Neural crest cell (in vitro differentiated cells): ENCODE data around the gene LSM14B. TPM values are rescaled to one million over a fixed set of nuclear protein-coding genes. Genes with fewer than 3 reads are reported as not detected.
A peak's percentile ranks its signal among the peaks of the same experiment; 100 is the strongest.

ENCODE experiments used
- DNase-seq: peaks from one replicate; pipeline ENCODE4 v3.0.0; 2021; ENCODE audit warnings: low read depth, mixed read lengths, low spot score
- H3K27ac Mint-ChIP-seq: one replicate; pipeline ENCODE4 v1.8.0; 2021; ENCODE audit warnings: mild to moderate bottlenecking, mixed read lengths; ENCODE audit not compliant: unreplicated experiment
- H3K27me3 Mint-ChIP-seq: 2 replicates; pipeline ENCODE4 v1.8.0; 2021; ENCODE audit warnings: low read depth, mild to moderate bottlenecking, mixed read lengths
- H3K36me3 Mint-ChIP-seq: 2 replicates; pipeline ENCODE4 v1.8.0; 2021; ENCODE audit warnings: low read depth, mild to moderate bottlenecking, mixed read lengths
- H3K4me1 Mint-ChIP-seq: 2 replicates; pipeline ENCODE4 v1.8.0; 2021; ENCODE audit warnings: mixed read lengths
- H3K4me3 Mint-ChIP-seq: one replicate; pipeline ENCODE4 v1.8.0; 2021; ENCODE audit warnings: mild to moderate bottlenecking, mixed read lengths
- H3K9me3 Mint-ChIP-seq: 2 replicates; pipeline ENCODE4 v1.8.0; 2021; ENCODE audit warnings: mixed read lengths
- CTCF ChIP-seq: fragments of 200-600 bp; sonication (generic); conservative IDR thresholded peaks from 2 replicates; pipeline ENCODE4 v1.5.0; 2021; ENCODE audit warnings: antibody characterized with exemption, mild to moderate bottlenecking
- total RNA-seq: library from RNA; stranded (reverse); gene quantifications from 2 replicates; pipeline ENCODE4 v1.2.1, GENCODE V29; 2021

Gene LSM14B
- total RNA-seq, 1 donor from 2014 or later: 97.1 TPM

- no peak for DNase-seq
- no peak overlapping the region for H3K4me3 Mint-ChIP-seq
- no peaks in the 10 kb centered on the region for H3K4me1 Mint-ChIP-seq
- H3K36me3 Mint-ChIP-seq: peaks cover 3% of the 10 kb centered on the region
- H3K9me3 Mint-ChIP-seq: no peaks in the 10 kb centered on the region
- TF ChIP-seq CTCF: no peak
- H3K27me3 Mint-ChIP-seq: no peaks in the 10 kb centered on the region
- H3K27ac Mint-ChIP-seq: no peak overlapping the region
These were observed 43.6 kb downstream of the LSM14B start for GRCh38 chr20:62165762-62166399.

DNA sequence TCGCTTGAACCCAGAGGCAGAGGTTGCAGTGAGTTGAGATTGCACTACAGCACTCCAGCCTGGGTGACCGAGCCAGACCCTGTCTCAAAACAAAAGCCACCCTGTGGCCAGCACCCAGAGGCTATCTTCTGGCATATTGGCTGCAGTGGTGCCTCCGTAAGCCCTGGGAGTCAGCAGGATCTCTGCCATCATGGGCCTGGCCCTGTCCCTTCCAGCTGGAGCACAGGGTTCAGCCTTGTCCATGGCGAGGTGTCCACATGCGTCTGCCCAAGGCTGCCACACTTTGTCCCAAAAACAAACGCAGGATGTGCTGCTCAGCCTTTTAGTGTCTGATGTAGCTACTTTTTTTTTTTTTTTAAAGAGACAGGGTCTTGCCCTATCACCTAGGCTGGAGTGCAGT, 45.2 kb downstream of the LSM14B start:
- H3K4me1 Mint-ChIP-seq: no peaks in the 10 kb centered on the region
- no peaks in the 10 kb centered on the region for H3K27me3 Mint-ChIP-seq
- H3K4me3 Mint-ChIP-seq: no peak overlapping the region
- peaks cover 3% of the 10 kb centered on the region for H3K36me3 Mint-ChIP-seq
- H3K27ac Mint-ChIP-seq: no peak overlapping the region
- no peak for DNase-seq
- no peak for TF ChIP-seq CTCF
- no peaks in the 10 kb centered on the region for H3K9me3 Mint-ChIP-seq

- Mint-ChIP-seq H3K27me3 (no peaks in the 10 kb centered on the region), H3K4me1 (no peaks in the 10 kb centered on the region), H3K4me3 (no peak overlapping the region), H3K9me3 (no peaks in the 10 kb centered on the region), H3K36me3 (peaks cover 3% of the 10 kb centered on the region), H3K27ac (no peak overlapping the region)
- no peak for TF ChIP-seq CTCF
- DNase-seq: no peak
These were observed 45.8 kb downstream of the LSM14B start for GRCh38 chr20:62168061-62168460.

GRCh38 chr20:62168890-62169435, 46.7 kb downstream of the LSM14B start:
- Mint-ChIP-seq H3K9me3 (no peaks in the 10 kb centered on the region), H3K27ac (peak overlapping the region; percentile 87), H3K4me1 (no peaks in the 10 kb centered on the region), H3K36me3 (peaks cover 3% of the 10 kb centered on the region), H3K27me3 (no peaks in the 10 kb centered on the region), H3K4me3 (no peak overlapping the region)
- no peak for DNase-seq
- no peak for TF ChIP-seq CTCF

DNA sequence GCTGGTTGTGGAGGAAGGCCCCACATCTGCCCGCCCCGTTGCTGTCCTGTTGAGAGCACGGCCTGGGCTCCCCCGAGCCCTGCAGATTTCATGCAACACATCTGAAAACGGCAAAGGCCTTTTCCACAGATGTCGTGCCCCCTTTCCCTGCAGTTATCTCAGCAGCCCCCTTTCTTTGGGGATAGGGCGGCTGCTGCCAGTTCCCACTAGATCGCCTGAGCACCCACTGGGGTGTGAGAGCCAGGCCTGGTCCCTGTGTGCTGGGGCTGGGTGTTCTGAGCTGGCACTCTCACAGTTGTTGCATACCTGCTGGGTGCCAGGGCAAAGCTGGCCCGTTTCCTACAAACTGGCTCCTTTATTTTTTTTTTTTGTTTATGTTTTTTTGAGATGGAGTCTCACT, 48.3 kb downstream of the LSM14B start:
- no peaks in the 10 kb centered on the region for H3K4me1 Mint-ChIP-seq
- H3K27ac Mint-ChIP-seq: no peak overlapping the region
- H3K36me3 Mint-ChIP-seq: peaks cover 8% of the 10 kb centered on the region
- no peaks in the 10 kb centered on the region for H3K9me3 Mint-ChIP-seq
- DNase-seq: no peak
- H3K27me3 Mint-ChIP-seq: no peaks in the 10 kb centered on the region
- no peak for TF ChIP-seq CTCF
- H3K4me3 Mint-ChIP-seq: no peak overlapping the region
